PC-3 (cell line): Measurements from ENCODE around the gene HLA-DQA1.

ENCODE experiments used
- CTCF ChIP-seq: fragments of 300-600 bp; sonication (generic); conservative IDR thresholded peaks from 2 replicates; pipeline ENCODE4 v1.5.1; 2017; ENCODE audit warnings: antibody characterized with exemption, low read depth, mild to moderate bottlenecking, low read length
- EZH2phosphoT487 ChIP-seq: fragments of 300-600 bp; sonication (generic); IDR thresholded peaks from 2 replicates; pipeline ENCODE4 v1.6.1; 2018; ENCODE audit warnings: mild to moderate bottlenecking, antibody characterized with exemption, low read length, borderline replicate concordance

- TF ChIP-seq CTCF (no peak), EZH2phosphoT487 (no peak)
Measured at GRCh38 chr6:32685603-32686002, 48.4 kb downstream of the HLA-DQA1 start.
